Lower leg skin (tissue), 4 donors: ENCODE results near the gene DRAXIN. TPM values are rescaled to one million over a fixed set of nuclear protein-coding genes. Genes with fewer than 3 reads are reported as not detected.

Experiments used
- DNase-seq, 2 donors: peaks; one replicate each; pipeline ENCODE4 v3.0.0-alpha.2; 2019; ENCODE audit warnings: low spot score in 2 of 2
- H3K4me3 ChIP-seq: fragments of 200-600 bp; sonication (generic); 2 replicates; pipeline ENCODE4 v1.5.1; 2017; ENCODE audit warnings: mild to moderate bottlenecking, low read depth; ENCODE audit not compliant: poor library complexity, severe bottlenecking
- POLR2A ChIP-seq, 2 donors: fragments of 450-650 bp; IDR thresholded peaks; one replicate each; pipeline ENCODE4 v1.6.1; 2016 to 2017; ENCODE audit warnings: antibody characterized with exemption in 2 of 2, mild to moderate bottlenecking in 1 of 2, moderate library complexity in 1 of 2
- WGBS, 2 donors: methylation state at CpG; one replicate each; pipeline ENCODE4 v1.1.5; 2018; 5-methylcytosine and 5-hydroxymethylcytosine counted together
- intact Hi-C: fragments of 100-400 bp; cut with DNase I; formaldehyde crosslinking; loops from one replicate; pipeline ENCODE4 v1.15.0; 2023; ENCODE audit warnings: low total_unique reads
- total RNA-seq, 4 donors: library from RNA; depleted of rRNA; stranded (reverse); fragments of >200 nt; gene quantifications; one replicate each; pipeline ENCODE4 v1.1.0, GENCODE V29; 2016
- TF ChIP-seq, protein P1 (sequence below), 3 donors: fragments of 450-650 bp; IDR thresholded peaks; one replicate each; pipeline ENCODE4 v1.5.1; 2016; ENCODE audit warnings: antibody characterized with exemption in 3 of 3, mild to moderate bottlenecking in 3 of 3, moderate library complexity in 2 of 3

The DRAXIN gene
- total RNA-seq, 4 donors from 2014 or later, result 0.15 to 0.52 (median 0.36) TPM; not detected in 1

DNA sequence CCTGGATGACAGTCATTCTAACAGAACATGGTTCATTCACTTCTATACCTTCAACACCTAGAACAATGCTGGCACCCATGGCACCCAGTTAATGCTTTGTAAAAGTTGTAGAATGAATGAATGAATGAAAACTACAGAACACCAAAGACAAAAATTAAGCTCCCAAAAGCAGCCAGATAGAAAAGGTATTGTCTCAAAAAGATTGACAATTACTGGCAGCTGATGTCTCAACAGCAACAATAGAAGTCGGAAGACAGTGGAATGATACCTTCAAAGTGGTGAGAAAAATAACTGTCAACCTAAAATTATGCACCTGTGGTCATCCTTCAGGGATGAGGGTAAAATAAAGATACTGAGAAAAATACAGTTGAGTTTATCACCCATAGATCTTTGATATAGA, 65.5 kb downstream of the DRAXIN start:
- intact Hi-C loops, result no loop called here
- 94 to 98% methylated on average over 1 of the region's 1 CpG for WGBS, 2 donors
- no peak for TF ChIP-seq POLR2A (IDR thresholded peaks at IDR 0.05)
- TF ChIP-seq, protein P1, sequence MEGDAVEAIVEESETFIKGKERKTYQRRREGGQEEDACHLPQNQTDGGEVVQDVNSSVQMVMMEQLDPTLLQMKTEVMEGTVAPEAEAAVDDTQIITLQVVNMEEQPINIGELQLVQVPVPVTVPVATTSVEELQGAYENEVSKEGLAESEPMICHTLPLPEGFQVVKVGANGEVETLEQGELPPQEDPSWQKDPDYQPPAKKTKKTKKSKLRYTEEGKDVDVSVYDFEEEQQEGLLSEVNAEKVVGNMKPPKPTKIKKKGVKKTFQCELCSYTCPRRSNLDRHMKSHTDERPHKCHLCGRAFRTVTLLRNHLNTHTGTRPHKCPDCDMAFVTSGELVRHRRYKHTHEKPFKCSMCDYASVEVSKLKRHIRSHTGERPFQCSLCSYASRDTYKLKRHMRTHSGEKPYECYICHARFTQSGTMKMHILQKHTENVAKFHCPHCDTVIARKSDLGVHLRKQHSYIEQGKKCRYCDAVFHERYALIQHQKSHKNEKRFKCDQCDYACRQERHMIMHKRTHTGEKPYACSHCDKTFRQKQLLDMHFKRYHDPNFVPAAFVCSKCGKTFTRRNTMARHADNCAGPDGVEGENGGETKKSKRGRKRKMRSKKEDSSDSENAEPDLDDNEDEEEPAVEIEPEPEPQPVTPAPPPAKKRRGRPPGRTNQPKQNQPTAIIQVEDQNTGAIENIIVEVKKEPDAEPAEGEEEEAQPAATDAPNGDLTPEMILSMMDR (IDR thresholded peaks at IDR 0.05), result no peak
- no peak for DNase-seq
- no peak overlapping the region for H3K4me3 ChIP-seq

DNA sequence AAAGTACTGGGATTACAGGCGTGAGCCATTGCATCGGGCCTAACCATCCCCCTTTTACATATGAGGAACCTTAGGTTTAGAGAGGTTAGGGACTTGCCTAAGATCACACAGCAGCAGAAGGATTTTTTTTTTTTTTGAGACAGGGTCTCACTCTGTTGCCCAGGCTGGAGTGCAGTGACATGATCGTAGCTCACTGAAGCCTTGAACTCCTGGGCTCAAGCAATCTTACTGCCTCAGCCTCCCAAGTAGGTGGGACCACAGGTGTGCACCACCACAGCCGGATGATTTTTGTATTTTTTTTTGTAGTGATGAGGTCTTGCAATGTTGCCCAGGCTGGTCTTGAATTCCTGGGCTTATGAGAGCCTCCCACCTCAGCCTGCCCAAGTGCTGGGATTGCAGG, 68.3 kb downstream of the DRAXIN start:
- intact Hi-C loops, result no loop called here
- 95 to 96% methylated on average over 4 of the region's 4 CpGs for WGBS, 2 donors
- H3K4me3 ChIP-seq, result no peak overlapping the region

DNA sequence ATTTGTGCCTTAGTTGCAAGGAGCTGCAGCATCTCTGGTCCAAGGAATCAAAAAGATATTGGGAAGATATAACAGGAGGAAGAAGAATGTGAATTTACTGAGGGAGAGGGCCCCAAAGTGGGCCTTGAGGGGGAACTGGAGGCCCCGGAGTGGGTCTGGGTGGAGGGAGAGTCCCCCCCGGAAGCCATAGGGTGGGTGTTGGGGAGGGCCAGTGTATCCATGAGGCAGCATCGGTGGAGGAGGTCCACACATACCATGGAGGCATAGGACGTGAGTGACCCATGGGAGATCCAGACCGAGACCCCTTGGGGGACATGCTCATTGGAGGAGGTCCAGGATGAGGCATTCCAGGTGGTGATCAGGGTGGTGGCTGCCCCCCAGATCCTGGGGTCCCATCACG, 69.8 kb downstream of the DRAXIN start:
- H3K4me3 ChIP-seq, result no peak overlapping the region
- intact Hi-C loops, result no loop called here
- TF ChIP-seq POLR2A (IDR thresholded peaks at IDR 0.05), result no peak
- TF ChIP-seq, protein P1 (IDR thresholded peaks at IDR 0.05), result no peak
- WGBS, 2 donors, result 76 to 89% methylated on average over 6 of the region's 6 CpGs
- DNase-seq, result no peak

More for the DNA sequence above, 68.3 kb downstream of the DRAXIN start:
- TF ChIP-seq POLR2A (IDR thresholded peaks at IDR 0.05), result no peak
- no peak for DNase-seq

DNA sequence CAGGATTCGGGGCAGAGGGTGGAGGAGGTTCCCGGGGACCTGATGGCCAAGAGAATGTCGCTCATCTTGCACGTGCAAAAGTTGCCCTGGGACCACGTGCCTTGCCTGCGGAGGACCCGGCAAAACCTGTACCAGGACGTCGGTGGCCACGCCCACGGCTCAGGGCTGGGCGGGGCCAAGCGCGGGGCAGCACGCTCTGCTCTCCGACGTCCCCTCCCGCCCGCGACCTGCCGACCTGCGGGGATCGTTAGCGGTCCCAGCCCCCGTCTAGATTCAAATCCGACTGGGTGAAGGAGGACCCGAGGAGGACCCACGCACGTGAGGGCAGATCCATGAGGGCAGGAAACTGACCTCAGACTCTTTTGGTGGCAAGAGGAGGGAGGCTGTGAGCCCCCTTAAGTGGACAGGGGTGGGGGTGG, 70.5 kb downstream of the DRAXIN start, which contains the start of gene C1orf167:
Gene C1orf167 (plus strand): TSS at position 206 of the 419 bp plus-strand sequence. CDS start 2,208 bp downstream, outside the sequence.
- TF ChIP-seq POLR2A (IDR thresholded peaks at IDR 0.05), result no peak
- TF ChIP-seq, protein P1 (IDR thresholded peaks at IDR 0.05), result no peak
- intact Hi-C loops, result no loop called here
- no peak within 1 kb of the TSS for H3K4me3 ChIP-seq
- 8 to 28% methylated on average over 7 to 18 of the region's 29 CpGs for WGBS, 2 donors
- DNase-seq, result no peak

DNA sequence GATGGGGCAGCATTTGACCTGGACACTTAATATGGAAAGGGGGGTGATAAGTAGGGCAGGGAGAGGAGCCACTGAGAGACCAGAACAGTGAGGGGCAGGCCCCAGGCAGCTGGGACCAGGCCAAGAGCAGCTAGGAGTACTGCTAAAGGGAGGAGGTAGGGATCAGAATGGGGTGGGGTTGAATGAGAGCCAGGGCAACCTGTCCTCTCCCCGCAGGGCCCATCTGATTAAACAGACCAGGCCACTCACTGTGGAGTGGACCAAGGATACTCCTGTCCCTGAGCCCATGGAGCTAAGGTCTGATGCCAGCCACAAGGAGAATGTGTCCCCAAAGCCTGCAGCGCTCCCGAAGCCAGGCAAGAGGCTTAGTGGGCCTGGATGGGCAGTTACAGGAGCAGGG, 72.6 kb downstream of the DRAXIN start:
- TF ChIP-seq POLR2A (IDR thresholded peaks at IDR 0.05), result no peak
- TF ChIP-seq, protein P1 (IDR thresholded peaks at IDR 0.05), result no peak
- 83 to 90% methylated on average over 2 to 3 of the region's 3 CpGs for WGBS, 2 donors
- DNase-seq, result no peak
- intact Hi-C loops, result no loop called here
- H3K4me3 ChIP-seq, result no peak overlapping the region

DNA sequence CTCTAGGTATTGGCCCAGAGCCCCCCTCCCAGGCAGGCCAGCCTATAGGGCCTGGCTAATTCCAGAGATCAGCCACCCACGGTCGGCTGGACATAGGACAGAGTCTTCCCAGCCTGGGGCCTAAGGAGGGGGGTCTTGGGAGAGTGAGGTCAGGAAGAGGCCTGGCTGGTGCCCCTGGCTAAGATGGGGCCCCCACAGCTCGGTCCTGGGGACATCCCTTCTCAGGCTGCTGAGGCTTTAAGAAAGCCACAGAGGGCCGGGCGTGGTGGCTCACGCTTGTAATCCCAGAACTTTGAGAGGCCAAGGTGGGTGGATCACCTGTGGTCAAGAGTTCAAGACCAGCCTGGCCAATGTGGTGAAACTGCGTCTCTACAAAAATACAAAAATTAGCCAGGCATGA, 73.0 kb downstream of the DRAXIN start:
- intact Hi-C loops, result no loop called here
- no peak for DNase-seq
- H3K4me3 ChIP-seq, result no peak overlapping the region
- TF ChIP-seq, protein P1 (IDR thresholded peaks at IDR 0.05), result no peak
- TF ChIP-seq POLR2A (IDR thresholded peaks at IDR 0.05), result no peak
- WGBS, 2 donors, result 86% methylated on average over 7 of the region's 7 CpGs
